Kasumi-1 (cell line): ENCODE data around the gene C16orf74.
A peak's percentile ranks its signal among the peaks of the same experiment; 100 is the strongest.

Experiments
- DNase-seq, 2 experiments: peaks; one replicate each; lab custom pipeline; 2025; lab: John Stamatoyannopoulos, UW

Gene C16orf74

DNA sequence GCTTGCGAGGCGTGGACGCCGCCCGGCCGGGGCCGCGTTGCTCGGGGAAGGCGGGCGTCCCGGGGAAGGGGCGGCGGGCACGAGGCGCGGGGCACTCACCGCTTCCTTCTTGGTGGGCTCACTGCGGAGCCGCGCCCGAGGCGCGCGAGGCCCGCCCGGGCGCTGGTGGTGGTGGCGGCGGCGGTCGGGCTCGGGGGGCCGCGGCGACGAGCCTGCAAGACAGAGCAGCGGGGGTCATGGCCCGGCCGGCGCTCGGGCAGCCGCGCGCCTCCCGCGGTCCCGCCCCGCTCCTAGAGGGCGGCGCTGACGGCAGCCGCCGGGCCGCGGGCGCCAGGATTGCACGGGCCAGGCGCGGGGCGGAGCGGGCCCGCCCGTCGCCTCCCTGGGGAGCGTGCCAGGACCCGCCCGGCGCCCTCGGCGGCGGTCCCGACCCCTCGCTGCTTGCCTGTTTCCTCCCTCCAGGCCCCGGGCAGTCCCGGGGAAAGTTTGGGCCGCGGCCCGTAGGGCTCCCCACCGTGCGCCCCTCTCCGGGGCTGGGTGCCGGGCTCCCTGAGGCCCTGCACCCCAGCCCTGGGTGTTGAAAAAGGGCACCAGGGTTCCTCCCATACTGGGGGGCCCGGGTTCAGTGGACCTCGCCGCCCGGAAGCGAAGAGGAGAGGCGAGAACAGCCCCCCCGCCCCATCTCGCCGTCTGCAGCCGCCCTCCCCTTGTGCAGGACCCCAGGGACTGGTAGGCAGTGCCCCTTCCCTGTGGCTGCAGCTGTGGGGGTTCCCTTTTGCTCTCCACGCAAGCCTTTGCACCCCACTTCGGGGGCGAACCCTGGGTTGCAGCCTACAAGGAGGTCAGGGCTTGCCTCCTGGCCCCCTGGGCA, at the start of gene C16orf74:
TSS of gene C16orf74 (minus strand) at position 270 of the 871 bp plus-strand sequence. CDS start 15,879 bp downstream, outside the sequence.
- peak in 1 of 2 experiments; percentile 35 for DNase-seq

DNA sequence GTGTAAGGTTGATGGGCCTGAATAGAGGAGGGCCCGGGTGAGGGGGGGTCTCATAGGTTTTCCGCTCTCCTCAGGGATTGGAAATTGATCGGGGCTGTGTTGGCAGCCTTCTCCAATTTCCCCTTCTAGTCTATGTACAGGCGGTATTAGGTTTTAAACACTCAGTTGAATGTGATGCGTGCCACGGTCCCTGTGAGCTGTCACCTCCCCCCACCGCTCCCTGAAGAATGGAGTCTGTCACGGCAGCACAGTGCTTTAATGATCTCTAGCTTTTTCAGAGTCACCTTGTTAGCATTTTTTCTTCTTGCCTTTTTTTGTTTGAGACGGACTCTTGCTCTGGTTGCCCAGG, 49.4 kb upstream of the C16orf74 start:
- peak in 1 of 2 experiments; percentile 36 for DNase-seq

DNA sequence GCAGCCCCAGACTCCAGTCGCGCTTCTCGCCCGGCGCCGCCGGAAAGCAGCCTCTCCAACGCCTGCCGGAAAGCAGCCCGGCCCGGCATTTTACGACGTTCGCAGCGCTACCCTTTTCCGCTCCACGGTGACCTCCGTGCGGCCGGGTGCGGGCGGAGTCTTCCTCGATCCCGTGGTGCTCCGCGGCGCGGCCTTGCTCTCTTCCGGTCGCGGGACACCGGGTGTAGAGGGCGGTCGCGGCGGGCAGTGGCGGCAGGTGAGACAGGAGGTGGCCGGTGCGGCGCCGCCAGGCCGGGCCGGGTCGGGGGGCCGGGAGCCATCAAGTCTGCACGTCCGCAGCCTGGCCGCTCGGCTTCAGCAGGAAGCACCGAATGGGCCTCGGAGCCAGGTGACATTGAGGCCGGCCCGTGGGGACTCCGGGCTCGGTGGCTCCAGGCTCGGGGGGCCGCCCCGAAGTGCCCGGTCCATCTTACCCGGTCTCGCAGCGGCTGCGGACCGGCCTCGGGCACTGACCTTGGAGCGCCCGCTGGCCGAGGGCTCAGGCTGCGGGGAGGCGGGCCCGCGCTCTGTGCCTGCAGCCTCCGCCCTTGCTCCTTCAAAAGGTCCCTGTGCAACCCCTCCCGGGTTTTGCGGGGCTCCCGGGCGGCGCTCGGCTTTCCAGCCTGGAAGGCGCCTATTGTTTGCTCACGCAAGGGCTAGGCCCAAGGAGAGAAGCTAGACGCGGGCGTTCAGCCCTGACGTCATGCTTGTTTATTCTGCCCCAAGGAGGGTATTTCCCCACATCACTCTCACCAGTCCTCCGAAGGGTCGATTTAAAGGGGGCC, 48.8 kb upstream of the C16orf74 start, which contains the start of the genes COX4I1 and EMC8:
TSS of gene COX4I1 (plus strand) at position 199 of the 824 bp plus-strand sequence. CDS start 1,511 bp downstream, outside the sequence.
TSS of gene EMC8 (minus strand) at position 48 of the 824 bp plus-strand sequence. CDS start 249 bp downstream, outside the sequence.
- DNase-seq, result peak; percentile 90 to 92

DNA sequence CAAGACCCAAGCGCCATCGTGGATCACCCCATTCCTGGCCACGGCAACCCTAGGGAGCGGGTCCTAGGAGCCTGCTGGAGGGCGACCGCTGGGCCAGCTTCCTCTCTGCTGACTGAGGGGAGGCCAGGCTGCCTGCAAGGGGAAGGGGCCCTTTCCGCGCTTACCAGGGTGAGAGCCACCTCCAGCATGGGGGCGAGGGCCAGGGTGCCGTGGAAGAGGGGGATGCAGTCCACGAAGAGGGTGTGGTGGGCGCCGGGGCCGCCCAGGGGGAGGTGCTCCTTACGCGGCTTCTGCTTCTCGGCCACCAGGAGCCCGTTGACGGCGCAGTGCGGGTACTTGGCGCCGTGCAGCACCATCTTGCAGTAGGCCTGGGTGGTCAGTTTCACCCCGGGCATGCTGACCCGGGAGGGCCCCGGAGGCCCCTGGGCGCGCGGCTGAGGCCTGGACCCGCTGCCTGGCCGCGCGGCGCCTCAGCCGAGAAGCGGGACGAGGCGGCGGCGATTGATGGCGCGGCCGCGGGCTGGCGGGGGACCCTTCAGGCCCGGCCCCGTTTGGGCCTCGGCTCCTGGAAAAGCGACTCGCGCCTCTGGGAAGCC, 48.1 kb upstream of the C16orf74 start:
- DNase-seq, result peak; percentile 8 to 32

DNA sequence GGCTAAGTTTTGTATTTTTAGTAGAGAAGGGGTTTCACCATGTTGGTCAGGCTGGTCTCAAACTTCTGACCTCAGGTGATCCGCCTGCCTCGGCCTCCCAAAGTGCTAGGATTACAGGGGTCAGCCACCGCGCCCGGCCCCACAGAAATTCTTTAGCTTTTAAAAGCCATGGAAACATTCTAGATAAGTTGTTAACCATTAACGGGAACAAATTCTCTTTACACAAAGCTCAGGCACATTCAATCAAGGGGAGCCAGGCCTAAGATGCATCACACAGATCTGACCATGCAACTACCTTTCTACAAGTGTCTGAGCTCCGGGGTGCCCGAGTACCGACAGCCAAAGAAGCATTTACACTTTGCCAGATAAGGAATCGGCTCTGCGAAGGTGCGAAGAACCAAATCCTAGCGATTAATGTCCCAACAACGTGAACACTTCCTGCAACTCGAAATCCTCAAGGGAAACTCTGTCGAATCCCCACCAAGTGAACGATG, 47.4 kb upstream of the C16orf74 start:
- DNase-seq, result no peak

DNA sequence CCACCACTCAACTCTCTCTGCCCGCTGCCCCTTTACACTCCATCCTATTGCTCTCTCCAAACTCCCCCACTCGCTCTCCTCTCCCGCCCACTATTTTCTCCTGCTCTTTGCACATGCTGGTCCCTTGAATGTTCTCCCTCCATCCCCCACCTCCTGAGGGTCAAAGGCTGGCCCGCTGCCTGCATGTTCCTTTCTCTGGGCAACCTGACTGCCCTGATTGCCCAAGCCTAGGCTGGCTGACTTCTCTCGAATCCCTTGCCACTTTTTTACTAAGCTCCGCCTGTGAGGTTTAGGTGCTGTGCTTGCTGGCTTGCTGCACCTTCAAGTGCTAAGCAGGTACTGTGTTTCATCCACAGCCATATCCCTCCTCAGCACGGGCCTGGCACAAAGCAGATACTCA, 45.7 kb upstream of the C16orf74 start:
- no peak for DNase-seq

DNA sequence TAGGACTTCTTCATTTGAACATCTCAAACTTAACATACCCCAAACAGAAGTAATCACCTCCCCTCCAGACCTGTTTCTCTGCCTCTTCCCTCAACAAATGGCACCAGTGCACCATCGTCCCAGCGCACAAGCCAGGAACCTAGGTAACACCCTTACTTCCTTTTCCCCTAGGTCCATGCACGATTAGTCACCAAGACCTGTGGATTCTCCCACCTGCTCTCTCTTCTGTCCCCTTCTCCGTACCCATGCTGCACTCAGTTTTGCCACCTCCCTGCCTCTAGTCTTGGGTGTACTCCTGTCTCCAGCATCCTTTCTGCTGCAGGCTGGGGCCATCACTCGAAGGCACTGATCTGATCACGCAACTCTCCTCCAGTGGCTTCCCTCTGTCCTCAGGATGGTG, 45.3 kb upstream of the C16orf74 start:
- DNase-seq, result no peak

DNA sequence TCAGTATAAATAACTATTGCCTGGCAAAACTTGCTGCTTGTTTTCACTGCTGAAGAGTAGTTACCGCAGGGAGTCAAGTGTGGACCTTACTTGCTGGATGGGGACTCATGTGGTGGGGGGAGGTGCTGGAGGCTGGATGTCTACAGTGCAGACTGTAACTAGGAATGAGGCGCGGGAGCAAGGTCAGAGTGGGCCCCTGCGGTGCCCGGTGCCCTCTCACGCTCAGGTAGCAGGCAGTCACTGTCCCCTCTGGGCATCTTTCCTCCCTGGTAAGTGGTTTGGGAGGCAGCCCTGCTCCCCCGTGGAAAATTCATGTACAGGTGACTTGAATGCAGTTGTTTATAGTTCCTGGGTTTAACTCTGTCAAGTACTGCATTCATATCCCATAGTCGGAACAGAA, 43.8 kb upstream of the C16orf74 start:
- DNase-seq, result no peak

DNA sequence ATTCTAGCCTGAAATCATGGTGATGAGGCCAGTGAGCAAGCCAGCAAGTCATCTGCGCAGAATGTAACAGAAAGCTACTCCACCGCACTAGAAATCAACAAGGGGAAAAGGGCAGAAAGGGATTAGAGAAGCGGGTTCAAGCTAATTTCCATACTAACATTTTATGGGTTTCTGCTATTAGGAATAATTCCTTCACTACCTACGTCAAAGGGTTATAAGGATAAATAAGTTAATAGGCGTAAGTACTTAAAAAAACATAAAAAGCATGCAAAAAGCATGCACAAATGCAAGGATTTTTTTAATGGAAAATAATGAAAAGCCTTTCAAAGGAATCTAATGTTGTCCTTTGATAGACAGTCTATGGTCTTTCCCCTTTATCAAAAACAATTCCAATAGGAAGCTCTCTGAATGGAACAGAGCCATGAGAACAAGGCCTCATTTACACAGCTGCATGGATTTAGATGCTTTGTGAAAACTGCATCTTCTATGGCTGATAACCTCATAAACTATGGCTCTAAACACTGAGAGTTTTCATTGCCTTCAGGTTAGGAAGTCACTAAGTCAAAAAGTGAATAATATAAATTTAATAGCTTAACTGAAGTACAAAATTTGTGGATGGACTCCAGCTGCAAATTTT, 42.9 kb upstream of the C16orf74 start:
- DNase-seq, result no peak

DNA sequence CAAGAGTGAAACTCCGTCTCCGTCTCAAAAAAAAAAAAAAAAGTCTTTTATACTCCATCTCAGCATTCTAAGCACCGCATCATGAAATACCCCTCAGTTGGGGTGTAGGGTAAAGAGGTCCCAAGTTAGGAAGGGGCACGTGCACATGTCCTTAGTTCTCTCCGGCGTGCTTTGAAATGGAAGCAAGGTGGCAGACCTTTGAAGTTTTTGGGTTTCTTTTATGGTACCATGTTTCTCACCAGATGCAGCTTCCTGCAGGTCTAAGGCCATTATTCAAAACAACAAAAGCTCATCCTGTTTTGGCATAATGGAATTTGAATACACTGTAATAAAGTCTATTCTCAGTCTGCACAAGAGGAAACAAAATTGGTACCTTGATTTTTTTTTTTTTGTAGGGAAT, 38.9 kb upstream of the C16orf74 start:
- no peak for DNase-seq

DNA sequence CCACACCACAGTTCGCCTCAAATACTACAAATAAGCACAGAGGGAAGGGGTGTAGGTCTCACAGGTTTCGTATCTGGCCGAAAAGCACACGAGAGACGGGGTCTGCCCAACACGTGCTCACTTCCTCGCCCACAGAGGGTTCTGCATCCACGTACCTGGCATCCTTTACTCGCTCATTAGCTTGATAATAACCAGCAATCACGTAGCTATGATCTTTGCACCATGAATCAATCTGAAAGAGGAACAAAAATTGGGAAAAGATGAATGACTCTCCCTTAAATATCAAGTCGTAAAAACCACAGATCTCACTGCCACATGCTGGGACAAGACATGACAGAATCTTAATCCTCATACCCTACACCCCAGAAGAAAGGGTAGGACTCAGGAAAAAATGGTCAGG, 37.9 kb upstream of the C16orf74 start:
- DNase-seq, result no peak

DNA sequence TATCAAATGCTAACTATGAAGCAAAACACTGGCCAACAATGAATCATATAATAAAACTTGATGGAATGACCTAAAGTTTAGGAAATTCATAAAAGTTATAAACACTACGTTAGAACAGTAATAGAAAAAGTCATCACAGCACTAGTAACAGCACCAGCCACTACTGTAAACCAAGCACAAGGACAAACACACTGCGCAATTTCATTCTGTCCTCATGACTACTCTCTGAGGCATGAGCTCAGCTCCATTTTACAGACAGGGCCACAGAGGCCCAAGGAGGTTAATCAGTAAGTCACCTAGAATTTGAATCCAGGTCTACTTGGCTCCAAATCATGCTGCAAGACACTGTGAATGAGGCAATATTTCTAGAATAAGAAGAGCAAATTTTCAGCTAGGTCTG, 35.0 kb upstream of the C16orf74 start:
- DNase-seq, result no peak

DNA sequence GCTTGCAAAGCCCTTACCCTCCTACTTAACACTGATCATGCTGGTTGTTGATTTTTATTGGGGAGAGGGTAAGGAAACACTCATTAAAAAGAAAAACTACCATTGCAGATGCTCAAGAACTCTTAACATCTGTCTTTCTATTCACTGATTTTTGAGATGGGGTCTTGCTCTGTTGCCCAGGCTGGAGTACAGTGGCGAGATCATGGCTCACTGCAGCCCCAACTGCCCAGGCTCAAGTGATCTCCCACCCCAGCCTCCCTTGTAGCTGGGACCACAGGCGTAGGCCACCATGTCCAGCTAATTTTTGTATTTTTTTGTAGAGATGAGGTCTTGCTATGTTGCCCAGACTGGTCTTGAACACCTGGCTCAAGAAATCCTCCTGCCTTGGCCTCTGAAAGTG, 33.9 kb upstream of the C16orf74 start:
- DNase-seq, result no peak

DNA sequence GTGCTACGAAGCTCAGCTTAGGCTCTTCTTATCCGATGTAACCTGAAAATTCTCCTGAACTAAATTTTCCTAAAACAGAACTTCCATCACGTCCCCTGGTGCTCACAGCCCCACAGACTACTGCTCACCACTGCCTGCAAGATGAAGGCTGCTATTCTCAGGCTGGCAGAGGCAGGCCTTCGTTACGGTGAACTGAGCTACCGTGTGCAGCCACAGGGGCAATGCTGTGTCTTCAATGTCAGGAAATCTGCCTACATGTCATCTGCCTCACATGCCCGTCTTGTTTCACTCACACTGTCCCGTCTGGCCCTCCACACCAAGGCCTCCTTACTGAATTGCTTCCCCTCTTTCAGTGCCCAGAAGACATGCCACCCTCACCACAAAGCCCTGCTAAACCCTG, 32.5 kb upstream of the C16orf74 start:
- DNase-seq, result no peak

DNA sequence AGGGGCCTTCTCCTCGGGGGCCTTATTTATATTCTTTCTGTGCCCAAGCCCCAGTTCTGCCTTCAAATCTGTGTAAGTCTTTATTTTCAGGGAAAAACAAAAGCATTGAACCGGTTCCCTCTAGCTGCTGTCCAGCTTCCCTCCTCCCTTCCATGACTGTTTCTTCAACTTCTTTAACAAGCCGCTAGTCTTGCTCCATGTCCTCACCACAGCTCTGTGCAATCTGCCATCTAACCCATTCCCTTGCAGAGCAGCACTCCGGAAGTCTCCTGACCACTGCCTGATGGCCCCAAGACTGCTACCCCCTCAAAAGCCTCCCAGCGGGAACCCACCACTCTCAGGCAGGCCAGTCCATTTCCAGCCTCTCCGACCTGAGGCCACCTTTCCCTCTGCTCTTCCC, 31.6 kb upstream of the C16orf74 start:
- DNase-seq, result no peak

DNA sequence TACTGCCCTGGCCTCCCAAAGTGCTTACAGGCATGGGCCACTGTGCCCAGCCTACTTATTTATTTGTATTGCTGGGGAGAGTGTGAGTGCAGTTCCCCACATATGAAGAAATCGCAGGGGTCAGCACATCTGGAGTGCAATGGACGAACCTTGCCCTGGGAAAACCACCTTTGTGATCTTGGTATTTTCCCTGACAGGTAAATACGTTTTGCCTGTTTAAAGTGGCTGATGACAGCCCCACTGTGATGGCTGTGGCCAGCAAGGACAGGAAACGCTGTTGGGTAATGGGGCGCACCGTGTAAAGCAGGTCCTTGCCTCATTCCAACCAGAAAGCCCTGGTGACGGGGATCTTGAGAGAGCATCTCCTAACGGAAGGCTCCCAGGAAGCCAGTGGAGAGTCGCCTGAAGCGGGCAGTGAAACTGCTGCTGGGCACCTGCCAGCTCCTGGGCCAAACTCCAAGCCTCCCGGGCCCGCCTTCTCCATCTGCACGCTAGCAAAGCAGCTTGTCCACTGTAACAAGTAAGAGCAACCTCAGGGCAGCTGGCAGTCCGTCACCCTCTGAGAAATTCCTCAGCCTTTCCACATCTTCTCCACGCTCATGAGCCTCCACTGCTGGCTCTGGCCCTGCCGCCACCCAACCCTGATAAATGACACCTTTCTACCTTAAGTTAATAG, 30.9 kb upstream of the C16orf74 start:
- no peak for DNase-seq

DNA sequence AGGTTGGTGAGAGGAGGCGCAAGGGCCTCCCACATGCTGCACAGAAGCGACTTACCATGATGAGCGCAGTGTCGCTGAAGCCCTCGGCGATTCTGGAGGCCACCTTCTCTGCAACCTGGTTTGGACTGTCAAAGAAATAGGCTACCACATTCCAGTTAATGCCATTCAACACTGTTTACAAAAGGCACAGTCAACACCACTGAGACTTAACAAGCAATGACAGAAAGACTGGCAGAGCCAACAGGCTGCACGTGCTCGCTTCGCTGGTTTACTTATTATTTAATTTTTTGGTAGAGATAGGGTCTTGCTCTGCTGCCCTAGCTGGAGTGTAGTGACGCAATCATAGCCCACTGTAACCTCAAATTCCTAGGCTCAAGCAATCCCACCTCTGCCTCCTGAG, 30.3 kb upstream of the C16orf74 start:
- DNase-seq, result no peak

DNA sequence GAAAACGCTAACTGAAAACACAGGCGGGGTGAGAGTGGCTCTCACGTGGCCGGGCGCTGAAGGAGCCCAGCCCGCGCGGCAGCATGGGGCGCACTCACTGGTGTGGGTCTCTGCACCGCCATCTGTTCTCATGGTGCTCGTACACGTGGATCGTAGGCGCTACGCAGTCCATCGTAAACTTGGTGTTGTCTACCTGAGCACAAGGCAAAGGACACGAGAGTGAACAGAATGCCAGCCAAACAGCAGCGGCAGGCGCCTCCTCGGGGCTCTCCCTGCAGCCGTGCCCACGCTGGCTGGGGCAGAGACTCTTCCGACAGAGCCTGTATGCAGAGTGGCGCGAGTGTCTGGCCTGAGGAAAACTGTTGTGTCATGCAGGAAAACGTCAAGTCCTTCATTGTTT, 29.4 kb upstream of the C16orf74 start:
- DNase-seq, result no peak

DNA sequence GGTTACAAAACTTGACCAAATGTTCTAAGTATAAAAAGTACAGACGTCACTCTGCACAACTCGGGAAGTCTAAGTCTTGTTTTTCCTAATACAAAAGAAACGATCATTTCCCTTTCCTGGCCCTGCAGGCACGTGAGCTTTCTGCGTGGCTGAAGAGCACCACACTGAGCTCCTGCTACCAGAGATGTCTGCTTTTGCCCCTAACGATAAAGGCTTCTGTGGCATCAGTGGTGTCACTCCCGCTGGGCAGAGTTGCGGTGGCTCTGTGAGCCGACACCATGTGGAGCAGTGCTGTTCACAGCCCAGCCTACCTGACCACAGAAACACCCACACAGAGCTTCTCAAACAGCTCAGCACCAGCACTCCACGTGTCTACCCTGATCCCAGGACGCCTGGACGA, 28.0 kb upstream of the C16orf74 start:
- DNase-seq, result no peak

DNA sequence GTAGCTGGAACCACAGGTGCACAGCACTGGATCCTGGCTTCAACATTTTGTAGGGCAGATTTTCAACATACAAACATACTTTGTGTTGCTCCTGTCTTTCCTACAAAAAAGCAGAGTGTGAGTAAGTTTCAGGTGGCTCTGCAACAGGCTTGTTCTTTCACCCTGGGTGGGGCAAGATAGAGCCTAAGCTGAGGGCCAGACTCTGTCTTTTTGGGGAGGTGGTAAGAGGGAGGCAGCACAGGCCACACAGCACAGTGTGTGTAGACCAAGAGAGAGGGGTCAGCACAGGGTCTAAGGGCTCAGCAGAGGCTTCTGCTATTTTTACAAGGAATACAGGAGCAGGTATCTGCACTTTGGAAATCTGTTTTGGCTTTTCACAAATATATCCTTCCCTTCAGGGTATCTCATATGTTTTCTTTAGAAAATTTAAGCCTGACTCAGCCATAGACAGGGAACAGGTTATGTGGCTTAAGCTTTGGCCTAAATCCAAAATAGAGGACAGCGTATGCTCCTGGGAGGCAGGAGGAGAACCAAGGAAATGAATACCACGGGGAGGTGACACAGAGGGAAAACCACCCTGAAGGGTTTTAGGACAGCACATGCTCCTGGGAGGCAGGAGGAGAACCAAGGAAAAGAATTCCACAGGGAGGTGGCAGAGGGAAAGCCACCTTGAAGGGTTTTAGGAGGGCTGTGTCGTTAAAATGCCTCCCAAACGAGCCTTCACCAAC, 26.9 kb upstream of the C16orf74 start:
- no peak for DNase-seq

DNA sequence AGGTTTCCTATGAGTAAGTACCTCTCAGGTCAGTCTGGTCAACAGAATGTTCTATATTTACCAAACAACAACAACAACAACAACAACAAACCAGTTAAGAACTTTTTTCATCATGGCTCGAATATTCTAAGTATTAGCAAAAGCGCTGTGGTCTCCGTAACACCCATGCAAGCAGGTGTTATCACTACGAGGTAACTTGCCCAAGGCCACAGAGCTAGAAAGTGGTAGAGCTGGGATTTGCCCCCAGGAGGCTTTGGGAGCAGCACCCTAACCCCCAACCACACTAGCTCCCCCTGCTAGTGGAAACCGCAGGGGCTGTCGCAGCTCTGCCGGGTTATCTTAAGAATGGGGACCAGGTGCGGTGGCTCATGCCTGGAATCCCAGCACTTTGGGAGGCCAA, 23.9 kb upstream of the C16orf74 start:
- DNase-seq, result no peak
